ENCODE results near the gene NAALADL2. TPM values are rescaled to one million over a fixed set of nuclear protein-coding genes. Genes with fewer than 3 reads are reported as not detected.
"Not testable (repeated sequence)": the region's sequence is repeated elsewhere in the genome, so short reads cannot be mapped to it uniquely, and the experiment has no call there.

NAALADL2 gene
- total and polyA plus RNA-seq, 2 of the 4 experiments (the other 2 are of a cell fraction), result 3.8 to 19.2 TPM

DNA sequence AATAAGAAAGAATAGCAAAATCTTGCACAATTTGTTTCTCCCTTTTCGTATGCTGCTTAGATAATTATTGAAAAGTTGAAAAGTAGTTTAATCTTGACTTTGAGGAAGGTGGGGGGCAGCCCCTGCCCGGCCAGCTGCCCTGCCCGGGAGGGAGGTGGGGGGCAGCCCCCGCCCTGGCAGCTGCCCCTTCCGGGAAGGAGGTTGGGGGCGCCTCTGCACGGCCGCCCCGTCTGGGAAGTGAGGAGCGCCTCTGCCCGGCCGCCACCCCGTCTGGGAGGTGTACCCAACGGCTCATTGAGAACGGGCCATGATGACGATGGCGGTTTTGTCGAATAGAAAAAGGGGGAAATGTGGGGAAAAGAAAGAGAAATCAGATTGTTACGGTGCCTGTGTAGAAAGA, 228.0 kb downstream of the NAALADL2 start:
- H3K14ac ChIP-seq (replicated peaks; ENCODE audit: low read depth, low read length); BruUV-seq (replicated peaks); H3K9ac ChIP-seq (ENCODE audit: low read depth, low read length); H2BK120ac ChIP-seq (ENCODE audit: low read depth, low read length); H4K8ac ChIP-seq (ENCODE audit: low read depth in 2 of 2, low read length in 2 of 2); H3K4me3 ChIP-seq (ENCODE audit: insufficient read depth, low read depth, low read length); H3K4ac ChIP-seq (ENCODE audit: low read depth, low read length); H4K91ac ChIP-seq (ENCODE audit: insufficient read depth, low read depth, low read length); POLR2A ChIA-PET (ENCODE audit: unreplicated experiment); intact Hi-C loops (cut with micrococcal nuclease); dilution Hi-C loops (cut with HindIII; ENCODE audit: low sequenced_read_pairs, unreplicated experiment); DNase-seq; H3K4me2 ChIP-seq (ENCODE audit: low read depth, low read length); H3K27ac ChIP-seq (ENCODE audit: insufficient read depth, low read length); H2AK9ac ChIP-seq (replicated peaks; ENCODE audit: low read depth, low read length, poor library complexity); CTCF ChIA-PET; H2BK15ac ChIP-seq (ENCODE audit: low read depth, low read length); H3K27me3 ChIP-seq (ENCODE audit: control insufficient read depth, insufficient read depth, low read length); H3K9me1 ChIP-seq (ENCODE audit: insufficient read depth, low read length); H3K36me3 ChIP-seq (ENCODE audit: control insufficient read depth, insufficient read depth, low read length); in situ Hi-C loops (cut with MboI; ENCODE audit: low sequenced_read_pairs); H3K23ac ChIP-seq (ENCODE audit: low read depth, low read length); H2BK20ac ChIP-seq (ENCODE audit: low read depth, low read length); H3K9me3 ChIP-seq (ENCODE audit: control insufficient read depth, insufficient read depth, low read length); H3K18ac ChIP-seq (ENCODE audit: low read depth, low read length); H2BK5ac ChIP-seq (ENCODE audit: low read depth, low read length, poor library complexity, severe bottlenecking); H3K56ac ChIP-seq (ENCODE audit: extremely low read depth, insufficient read depth, low read length); H4K5ac ChIP-seq (ENCODE audit: low read depth, low read length); H2AFZ ChIP-seq (replicated peaks; ENCODE audit: low read length, poor library complexity); ATAC-seq (ENCODE audit: low read depth); H2AK5ac ChIP-seq (ENCODE audit: low read depth, low read length); H3K4me1 ChIP-seq (ENCODE audit: control insufficient read depth, insufficient read depth, low read length); H3K79me1 ChIP-seq (ENCODE audit: low read depth in 1 of 2, low read length in 2 of 2); H4K20me1 ChIP-seq (ENCODE audit: insufficient read depth, low read length): not testable (repeated sequence)
- no CpG with 5 or more reads among the region's 19 CpGs for WGBS, 2 experiments (ENCODE audit: extremely low coverage in 2 of 2, insufficient read length in 1 of 2)

All from IMR-90 (cell line).